ENCODE results near the gene FBXL12.
"Not testable (repeated sequence)": the region's sequence is repeated elsewhere in the genome, so short reads cannot be mapped to it uniquely, and the experiment has no call there.

FBXL12 gene

GRCh38 chr19:9792206-9793070 lies 26.4 kb downstream of the FBXL12 start:
- peak; percentile 71 to 98 (median 92) for DNase-seq

GRCh38 chr19:9791552-9792205 lies 27.2 kb downstream of the FBXL12 start:
- DNase-seq, result peak; percentile 67 to 97 (median 93)

GRCh38 chr19:9791073-9791367 lies 27.9 kb downstream of the FBXL12 start:
- DNase-seq, result not testable (repeated sequence)

GRCh38 chr19:9789579-9789978 lies 29.3 kb downstream of the FBXL12 start:
- DNase-seq, result not testable (repeated sequence)

- no peak for DNase-seq
Measured at GRCh38 chr19:9789066-9789465, 29.8 kb downstream of the FBXL12 start.

GRCh38 chr19:9788604-9789003 lies 30.3 kb downstream of the FBXL12 start:
- DNase-seq, result not testable (repeated sequence)

GRCh38 chr19:9786819-9787218 lies 32.1 kb downstream of the FBXL12 start:
- no peak for DNase-seq

- DNase-seq, result peak in 1 of 14 donors; percentile 11
Measured at GRCh38 chr19:9786342-9786741, 32.5 kb downstream of the FBXL12 start.

GRCh38 chr19:9785367-9786331 lies 33.2 kb downstream of the FBXL12 start:
- peak; percentile 44 to 96 (median 86) for DNase-seq

- not testable (repeated sequence) for DNase-seq
Measured at GRCh38 chr19:9784163-9784496, 34.7 kb downstream of the FBXL12 start.

- DNase-seq, result no peak
Measured at GRCh38 chr19:9782338-9782737, 36.5 kb downstream of the FBXL12 start.

- DNase-seq, result peak; percentile 23 to 94 (median 86)
Measured at GRCh38 chr19:9768175-9769112, 50.4 kb downstream of the FBXL12 start, which contains the start of gene ZNF846. Gene ZNF846, minus strand, starts transcription at chr19:9768738. Its CDS starts 3,788 bp downstream, at chr19:9764950.
